ENCODE results near the gene SMIM11. TPM values are rescaled to one million over a fixed set of nuclear protein-coding genes. Genes with fewer than 3 reads are reported as not detected.

SMIM11 gene
- total RNA-seq, 2 donors from 2014 or later = 0.41 to 6.7 TPM

GRCh38 chr21:34345091-34345871 lies 30.0 kb upstream of the SMIM11 start:
- H3K4me1 ChIP-seq (ENCODE audit: control insufficient read depth in 1 of 2, low read depth in 2 of 2) = peaks cover 19 to 41% of the 10 kb centered on the region in 2 donors
- H3K36me3 ChIP-seq = no peaks in the 10 kb centered on the region
- TF ChIP-seq, protein P1, sequence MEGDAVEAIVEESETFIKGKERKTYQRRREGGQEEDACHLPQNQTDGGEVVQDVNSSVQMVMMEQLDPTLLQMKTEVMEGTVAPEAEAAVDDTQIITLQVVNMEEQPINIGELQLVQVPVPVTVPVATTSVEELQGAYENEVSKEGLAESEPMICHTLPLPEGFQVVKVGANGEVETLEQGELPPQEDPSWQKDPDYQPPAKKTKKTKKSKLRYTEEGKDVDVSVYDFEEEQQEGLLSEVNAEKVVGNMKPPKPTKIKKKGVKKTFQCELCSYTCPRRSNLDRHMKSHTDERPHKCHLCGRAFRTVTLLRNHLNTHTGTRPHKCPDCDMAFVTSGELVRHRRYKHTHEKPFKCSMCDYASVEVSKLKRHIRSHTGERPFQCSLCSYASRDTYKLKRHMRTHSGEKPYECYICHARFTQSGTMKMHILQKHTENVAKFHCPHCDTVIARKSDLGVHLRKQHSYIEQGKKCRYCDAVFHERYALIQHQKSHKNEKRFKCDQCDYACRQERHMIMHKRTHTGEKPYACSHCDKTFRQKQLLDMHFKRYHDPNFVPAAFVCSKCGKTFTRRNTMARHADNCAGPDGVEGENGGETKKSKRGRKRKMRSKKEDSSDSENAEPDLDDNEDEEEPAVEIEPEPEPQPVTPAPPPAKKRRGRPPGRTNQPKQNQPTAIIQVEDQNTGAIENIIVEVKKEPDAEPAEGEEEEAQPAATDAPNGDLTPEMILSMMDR (IDR thresholded peaks at IDR 0.05) = no peak
- no peaks in the 10 kb centered on the region for H3K27me3 ChIP-seq (replicated peaks; ENCODE audit: insufficient read depth)
- ATAC-seq (ENCODE audit: insufficient number of reproducible peaks, low FRiP score, low read depth) (no peak), DNase-seq (ENCODE audit: low spot score) (no peak)
- H3K9me3 ChIP-seq = no peaks in the 10 kb centered on the region
- peak overlapping the region; percentile 68 to 70 for H3K27ac ChIP-seq
- H3K4me3 ChIP-seq = no peak overlapping the region

- no peak for DNase-seq (ENCODE audit: low spot score)
- H3K4me3 ChIP-seq = no peak overlapping the region
- TF ChIP-seq, protein P1 (IDR thresholded peaks at IDR 0.05) = no peak
- peak; percentile 43 for ATAC-seq (ENCODE audit: insufficient number of reproducible peaks, low FRiP score, low read depth)
- H3K27me3 ChIP-seq (replicated peaks; ENCODE audit: insufficient read depth) = no peaks in the 10 kb centered on the region
- no peaks in the 10 kb centered on the region for H3K9me3 ChIP-seq
- no peaks in the 10 kb centered on the region for H3K36me3 ChIP-seq
- peaks cover 19 to 35% of the 10 kb centered on the region in 2 donors for H3K4me1 ChIP-seq (ENCODE audit: control insufficient read depth in 1 of 2, low read depth in 2 of 2)
- peak overlapping the region; percentile 68 to 70 for H3K27ac ChIP-seq
Measured at GRCh38 chr21:34345892-34346291, 29.4 kb upstream of the SMIM11 start.

DNA sequence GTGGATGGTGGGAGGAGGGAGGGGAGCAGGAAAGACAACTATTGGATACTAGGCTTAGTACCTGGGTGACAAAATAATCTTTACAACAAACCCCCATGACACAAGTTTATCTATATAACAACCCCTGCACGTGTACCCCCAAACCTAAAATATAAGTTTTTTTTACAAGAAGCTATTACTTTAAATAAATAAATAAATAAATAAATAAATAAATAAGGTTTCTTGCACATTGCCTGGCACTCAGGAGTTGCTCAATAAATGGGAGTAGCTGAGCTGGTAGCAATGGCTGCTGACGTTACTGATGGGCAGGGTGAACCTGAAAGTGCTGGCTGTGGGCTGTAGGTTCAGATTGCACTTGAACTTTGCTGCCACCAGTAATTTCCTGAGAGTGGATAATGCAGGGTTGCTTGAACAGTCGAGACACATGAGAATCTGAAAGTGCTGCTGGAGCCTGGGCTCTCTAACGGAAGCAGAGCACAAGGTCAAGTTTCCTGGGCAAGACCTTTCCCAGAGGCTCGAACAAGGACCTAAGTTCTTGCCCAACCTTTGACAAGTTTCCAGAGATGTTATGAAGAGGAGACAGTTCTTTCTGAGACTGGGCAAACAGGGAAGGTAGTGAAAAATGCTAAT lies 26.3 kb upstream of the SMIM11 start:
- Histone ChIP-seq H3K27me3 (replicated peaks; ENCODE audit: insufficient read depth) (no peaks in the 10 kb centered on the region), H3K4me3 (no peak overlapping the region), H3K9me3 (no peaks in the 10 kb centered on the region), H3K36me3 (no peaks in the 10 kb centered on the region), H3K4me1 (ENCODE audit: control insufficient read depth in 1 of 2, low read depth in 2 of 2) (peaks cover 19 to 35% of the 10 kb centered on the region in 2 donors), H3K27ac (no peak overlapping the region)
- TF ChIP-seq, protein P1 (IDR thresholded peaks at IDR 0.05) = no peak
- ATAC-seq (ENCODE audit: insufficient number of reproducible peaks, low FRiP score, low read depth) (no peak), DNase-seq (ENCODE audit: low spot score) (no peak)

- no peak overlapping the region for H3K4me3 ChIP-seq
- DNase-seq (ENCODE audit: low spot score) (no peak), ATAC-seq (ENCODE audit: insufficient number of reproducible peaks, low FRiP score, low read depth) (no peak)
- no peak overlapping the region for H3K27ac ChIP-seq
- H3K27me3 ChIP-seq (replicated peaks; ENCODE audit: insufficient read depth) = no peaks in the 10 kb centered on the region
- H3K9me3 ChIP-seq = no peaks in the 10 kb centered on the region
- TF ChIP-seq, protein P1 (IDR thresholded peaks at IDR 0.05) = peak; percentile 77
- H3K4me1 ChIP-seq (ENCODE audit: control insufficient read depth in 1 of 2, low read depth in 2 of 2) = peaks cover 9 to 13% of the 10 kb centered on the region in 2 donors
- H3K36me3 ChIP-seq = no peaks in the 10 kb centered on the region
Measured at GRCh38 chr21:34351786-34352241, 23.5 kb upstream of the SMIM11 start.

GRCh38 chr21:34352556-34352955 lies 22.8 kb upstream of the SMIM11 start:
- Histone ChIP-seq H3K27me3 (replicated peaks; ENCODE audit: insufficient read depth) (no peaks in the 10 kb centered on the region), H3K4me3 (no peak overlapping the region), H3K36me3 (no peaks in the 10 kb centered on the region), H3K9me3 (no peaks in the 10 kb centered on the region), H3K4me1 (ENCODE audit: control insufficient read depth in 1 of 2, low read depth in 2 of 2) (peaks cover 1 to 6% of the 10 kb centered on the region in 2 donors), H3K27ac (no peak overlapping the region)
- DNase-seq (ENCODE audit: low spot score) = no peak
- TF ChIP-seq, protein P1 (IDR thresholded peaks at IDR 0.05) = no peak
- ATAC-seq (ENCODE audit: insufficient number of reproducible peaks, low FRiP score, low read depth) = no peak
